NCI-H1436 (cell line): ENCODE data around the gene PTCRA.
"Not testable (repeated sequence)": the region's sequence is repeated elsewhere in the genome, so short reads cannot be mapped to it uniquely, and the experiment has no call there.

Experiments
- DNase-seq: peaks from one replicate; lab custom pipeline; 2025; lab: John Stamatoyannopoulos, UW

Gene PTCRA

GRCh38 chr6:42940493-42941045 lies 24.7 kb downstream of the PTCRA start:
- no peak for DNase-seq

GRCh38 chr6:42941356-42941755 lies 25.5 kb downstream of the PTCRA start:
- DNase-seq, result not testable (repeated sequence)

DNA sequence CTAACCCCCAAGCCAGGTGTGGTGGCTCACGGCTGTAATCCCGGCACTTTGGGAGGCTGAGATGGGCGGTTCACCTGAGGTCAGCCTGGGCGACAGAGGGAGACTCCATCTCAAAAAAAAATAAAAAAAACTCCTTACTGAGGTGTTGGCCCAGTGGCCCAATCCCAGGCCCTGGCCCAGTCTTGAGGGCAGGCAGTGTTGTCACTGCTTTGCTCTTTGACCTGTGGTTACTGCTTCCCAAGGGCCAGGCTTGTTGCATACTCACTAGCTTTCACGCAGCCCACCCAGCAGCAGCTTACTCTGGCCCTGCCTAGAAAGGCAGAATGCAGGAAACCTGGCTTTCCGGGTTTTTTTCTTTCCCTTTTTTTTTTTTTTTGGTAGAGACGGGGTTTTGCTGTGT lies 26.6 kb downstream of the PTCRA start:
- DNase-seq, result no peak

DNA sequence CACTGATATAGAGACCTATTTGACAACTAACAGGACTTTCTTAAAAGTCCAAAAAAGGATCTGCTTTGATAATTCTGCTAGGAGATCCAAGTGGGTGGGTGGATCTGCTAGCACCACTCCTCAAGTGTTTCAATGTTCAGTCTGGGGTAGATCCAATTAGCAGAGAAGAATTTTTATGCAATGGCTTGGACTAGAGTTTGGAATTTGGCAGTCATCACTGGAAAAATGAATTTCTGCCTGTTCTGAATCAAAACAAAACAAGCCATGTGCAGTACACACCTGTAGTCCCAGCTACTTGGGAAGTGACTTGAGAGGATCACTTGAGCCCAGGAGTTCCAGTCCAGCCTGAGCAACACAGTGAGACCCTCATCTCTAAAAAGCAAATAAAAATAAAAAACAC lies 32.1 kb downstream of the PTCRA start:
- no peak for DNase-seq

- DNase-seq, result no peak
Measured at GRCh38 chr6:42952389-42952788, 36.5 kb downstream of the PTCRA start.

DNA sequence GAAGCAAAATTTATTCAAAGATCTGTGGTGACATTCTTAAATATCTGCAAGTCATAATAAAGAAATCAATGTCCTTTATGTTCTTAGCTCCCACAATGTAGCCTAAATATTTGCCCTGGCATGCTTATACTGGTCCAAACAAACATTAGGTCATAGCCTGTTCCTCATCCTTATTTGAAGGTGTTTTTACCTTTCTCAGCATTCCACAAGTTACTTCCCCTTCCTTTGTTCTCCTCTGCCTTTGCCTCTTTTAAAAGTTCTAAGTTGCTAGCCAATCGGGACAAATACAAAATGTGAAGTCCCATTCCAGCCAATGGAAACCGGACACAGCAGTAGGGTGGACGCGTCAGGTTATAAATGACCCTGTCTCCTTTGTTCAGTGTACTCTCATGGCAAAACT lies 38.6 kb downstream of the PTCRA start:
- DNase-seq, result not testable (repeated sequence)

DNA sequence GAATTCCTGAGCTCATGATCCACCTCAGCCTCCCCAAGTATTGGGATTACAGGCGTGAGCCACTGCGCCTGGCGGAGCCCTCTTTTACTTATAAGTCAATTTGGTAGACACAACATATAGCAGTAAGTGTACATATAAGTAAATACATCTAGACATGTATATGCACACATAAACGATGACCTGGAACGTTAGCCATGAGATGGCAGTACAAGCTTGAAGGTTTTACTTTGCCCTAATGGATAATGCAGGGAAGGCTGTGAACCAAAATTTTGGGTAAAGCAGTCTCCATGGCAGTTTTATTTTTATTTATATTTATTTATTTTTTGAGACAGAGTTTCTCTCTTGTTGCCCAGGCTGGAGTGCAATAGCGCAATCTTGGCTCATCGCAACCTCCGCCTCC lies 42.3 kb downstream of the PTCRA start:
- DNase-seq, result no peak

DNA sequence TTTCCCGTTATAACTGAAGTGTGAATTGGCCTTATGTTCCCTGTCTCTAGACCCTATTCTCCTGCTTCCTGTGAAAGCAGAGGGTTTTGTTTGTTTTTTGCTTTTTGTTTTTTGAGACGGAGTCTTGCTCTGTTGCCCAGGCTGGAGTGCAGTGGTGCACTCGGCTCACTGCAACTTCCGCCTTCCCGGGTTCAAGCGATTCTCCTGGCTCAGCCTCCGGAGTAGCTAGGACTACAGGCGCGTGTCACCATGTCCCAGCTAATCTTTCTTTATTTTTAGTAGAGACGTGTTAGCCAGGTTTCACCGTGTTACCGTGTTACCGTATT lies 44.0 kb downstream of the PTCRA start:
- DNase-seq, result no peak

GRCh38 chr6:42960243-42961019 lies 44.6 kb downstream of the PTCRA start, which contains the start of gene GNMT:
TSS of gene GNMT (plus strand) at chr6:42960754. CDS start at chr6:42960768, 14 bp downstream.
- DNase-seq, result peak; percentile 13

DNA sequence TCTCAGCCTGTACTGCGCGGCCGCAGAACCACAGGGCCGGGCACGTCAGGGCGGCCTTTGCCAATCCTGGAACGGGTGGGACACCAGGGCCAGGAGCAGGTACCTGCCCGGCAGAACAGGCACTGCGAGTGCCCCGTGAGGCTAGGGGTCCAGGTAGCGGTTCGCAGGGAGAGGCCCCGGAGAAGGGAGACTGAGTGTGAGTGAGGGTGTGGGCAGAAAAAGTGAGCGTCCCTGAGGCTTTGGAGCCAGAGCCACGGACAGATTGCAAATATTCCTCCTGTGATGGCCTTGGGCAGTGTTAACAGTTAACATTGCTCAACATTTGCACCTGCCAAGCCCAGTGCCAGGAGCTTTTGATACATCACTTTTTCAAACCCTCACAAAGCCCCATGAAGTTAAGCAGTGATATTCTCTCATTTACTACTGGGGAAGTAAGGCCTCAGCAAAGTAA lies 45.2 kb downstream of the PTCRA start:
- DNase-seq, result no peak

DNA sequence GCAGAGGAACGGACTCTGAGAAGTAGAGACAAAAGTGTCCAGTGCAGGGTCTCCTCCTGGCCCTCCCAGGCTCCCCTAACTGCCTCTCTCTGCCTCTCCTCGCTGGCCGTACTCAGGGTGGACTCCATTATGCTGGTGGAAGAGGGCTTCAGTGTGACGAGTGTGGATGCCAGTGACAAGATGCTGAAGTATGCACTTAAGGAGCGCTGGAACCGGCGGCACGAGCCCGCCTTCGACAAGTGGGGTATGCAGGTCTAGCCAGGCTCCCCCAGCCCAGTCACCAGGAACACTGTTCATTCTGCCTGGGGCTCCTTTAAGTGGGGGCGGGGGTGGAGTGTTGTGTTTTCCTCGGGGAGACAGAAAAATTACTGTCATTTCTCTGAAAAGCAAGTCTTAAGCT lies 46.2 kb downstream of the PTCRA start:
- DNase-seq, result no peak

DNA sequence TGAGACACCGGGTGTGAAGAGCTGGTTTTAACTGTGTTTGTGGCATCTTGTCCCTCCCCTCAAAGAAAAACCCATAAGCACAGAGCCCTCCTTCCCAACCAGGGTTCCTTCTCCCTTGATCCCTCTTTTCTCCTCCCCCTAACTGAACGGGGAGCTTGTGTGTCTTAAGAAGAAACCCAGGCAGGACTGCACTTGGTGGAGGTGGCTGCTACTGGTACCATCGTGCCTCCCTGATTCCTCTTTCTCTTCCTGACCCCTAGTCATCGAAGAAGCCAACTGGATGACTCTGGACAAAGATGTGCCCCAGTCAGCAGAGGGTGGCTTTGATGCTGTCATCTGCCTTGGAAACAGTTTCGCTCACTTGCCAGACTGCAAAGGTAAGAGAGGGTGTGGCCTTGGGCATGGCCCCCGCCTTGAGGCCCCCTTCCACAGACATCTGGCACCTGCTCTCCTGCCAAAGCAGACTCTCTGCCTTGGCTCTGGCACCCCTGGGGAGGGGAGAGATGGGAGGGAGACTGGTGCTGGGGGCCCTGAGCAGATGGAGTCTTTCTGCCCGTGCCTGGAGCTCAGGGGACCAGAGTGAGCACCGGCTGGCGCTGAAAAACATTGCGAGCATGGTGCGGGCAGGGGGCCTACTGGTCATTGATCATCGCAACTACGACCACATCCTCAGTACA lies 46.8 kb downstream of the PTCRA start:
- no peak for DNase-seq

DNA sequence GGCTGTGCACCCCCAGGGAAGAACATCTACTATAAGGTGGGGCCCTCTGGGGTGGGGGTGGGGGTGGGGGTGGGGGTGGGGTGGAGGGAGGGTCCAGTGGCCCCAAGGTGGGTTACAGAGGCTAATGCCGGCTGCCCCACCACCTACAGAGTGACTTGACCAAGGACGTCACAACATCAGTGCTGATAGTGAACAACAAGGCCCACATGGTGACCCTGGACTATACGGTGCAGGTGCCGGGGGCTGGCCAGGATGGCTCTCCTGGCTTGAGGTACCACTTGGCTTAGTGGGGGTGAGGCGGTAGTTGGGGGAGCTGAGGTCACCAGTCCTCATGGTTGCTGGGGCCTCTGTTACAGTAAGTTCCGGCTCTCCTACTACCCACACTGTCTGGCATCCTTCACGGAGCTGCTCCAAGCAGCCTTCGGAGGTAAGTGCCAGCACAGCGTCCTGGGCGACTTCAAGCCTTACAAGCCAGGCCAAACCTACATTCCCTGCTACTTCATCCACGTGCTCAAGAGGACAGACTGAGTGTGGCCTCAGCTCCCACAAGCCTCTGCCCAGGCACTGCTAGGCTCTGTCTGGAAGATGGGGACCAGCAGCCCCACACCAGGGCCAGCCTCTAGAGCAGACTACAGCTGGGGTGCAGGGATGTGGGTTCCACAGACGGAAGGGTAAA lies 47.5 kb downstream of the PTCRA start:
- DNase-seq, result no peak

- DNase-seq, result no peak
Measured at GRCh38 chr6:42963855-42964605, 48.2 kb downstream of the PTCRA start.

DNA sequence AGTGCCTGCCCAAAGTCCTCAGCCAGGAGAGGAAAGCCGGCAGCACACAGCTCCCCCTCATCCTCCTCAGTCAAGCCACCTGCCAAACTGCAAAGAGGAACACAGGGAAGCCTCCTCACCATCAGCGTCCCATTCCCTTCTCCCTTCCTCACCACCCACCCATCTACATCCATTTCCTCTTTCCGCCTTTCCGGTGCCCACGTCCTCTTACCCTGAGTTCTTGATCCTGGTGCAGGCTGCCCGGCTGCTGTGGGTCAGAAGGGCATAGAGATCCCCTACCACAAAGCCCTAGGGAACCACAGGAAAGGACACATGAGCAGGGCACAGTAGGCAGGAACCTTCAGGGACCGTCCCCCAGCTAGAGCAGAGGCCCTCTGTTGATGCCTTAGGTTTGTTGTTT lies 50.7 kb downstream of the PTCRA start:
- no peak for DNase-seq

- DNase-seq, result no peak
Measured at GRCh38 chr6:42967228-42967627, 51.4 kb downstream of the PTCRA start.

- DNase-seq, result no peak
Measured at GRCh38 chr6:42968126-42968701, 52.4 kb downstream of the PTCRA start.

- no peak for DNase-seq
Measured at GRCh38 chr6:42968783-42969182, 52.9 kb downstream of the PTCRA start.

DNA sequence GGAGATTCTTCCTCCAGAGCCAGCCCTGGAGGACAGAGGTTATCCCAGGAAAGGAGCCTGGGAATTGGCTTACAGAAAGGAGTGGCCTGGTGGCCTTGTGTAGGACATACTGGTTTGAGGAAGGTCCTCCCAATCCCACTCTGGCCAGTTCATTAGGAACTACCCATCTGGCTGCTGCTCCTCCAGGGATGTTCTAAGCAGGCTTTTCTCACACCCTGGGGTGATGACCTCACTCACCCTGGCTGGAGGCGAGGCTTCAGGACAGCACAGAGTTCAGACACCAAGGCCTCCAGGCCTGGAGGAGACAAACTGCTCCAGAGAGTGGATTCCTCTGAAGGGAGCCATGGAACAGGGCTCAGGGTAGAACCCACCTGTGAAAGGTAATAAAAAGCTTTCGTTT lies 53.6 kb downstream of the PTCRA start:
- no peak for DNase-seq

- no peak for DNase-seq
Measured at GRCh38 chr6:42969934-42970333, 54.1 kb downstream of the PTCRA start.

GRCh38 chr6:42970871-42971612 lies 55.2 kb downstream of the PTCRA start:
- no peak for DNase-seq
